NCI-H2196 (cell line): ENCODE data around the gene EHMT1.
"Not testable (repeated sequence)": the region's sequence is repeated elsewhere in the genome, so short reads cannot be mapped to it uniquely, and the experiment has no call there.

Experiments
- DNase-seq: peaks from one replicate; lab custom pipeline; 2025; ENCODE audit not compliant: unreplicated experiment; lab: John Stamatoyannopoulos, UW

The EHMT1 gene

GRCh38 chr9:137734181-137734580 is 115.4 kb downstream of the EHMT1 start:
- DNase-seq, result no peak

- DNase-seq, result not testable (repeated sequence)
Measured at GRCh38 chr9:137738182-137738696, 119.4 kb downstream of the EHMT1 start.

- no peak for DNase-seq
Measured at GRCh38 chr9:137738703-137739102, 119.9 kb downstream of the EHMT1 start.

GRCh38 chr9:137739371-137740309 is 120.8 kb downstream of the EHMT1 start:
- DNase-seq, result no peak

- DNase-seq, result peak; percentile 32
Measured at GRCh38 chr9:137740312-137740711, 121.5 kb downstream of the EHMT1 start.

GRCh38 chr9:137741330-137741729 is 122.5 kb downstream of the EHMT1 start:
- no peak for DNase-seq

GRCh38 chr9:137742698-137743097 is 123.9 kb downstream of the EHMT1 start:
- DNase-seq, result no peak

GRCh38 chr9:137743695-137744094 is 124.9 kb downstream of the EHMT1 start:
- no peak for DNase-seq

- DNase-seq, result no peak
Measured at GRCh38 chr9:137744632-137745183, 125.9 kb downstream of the EHMT1 start.

GRCh38 chr9:137745541-137745991 is 126.8 kb downstream of the EHMT1 start:
- peak; percentile 49 for DNase-seq

- DNase-seq, result no peak
Measured at GRCh38 chr9:137748311-137748710, 129.5 kb downstream of the EHMT1 start.

- DNase-seq, result no peak
Measured at GRCh38 chr9:137748741-137749140, 129.9 kb downstream of the EHMT1 start.

GRCh38 chr9:137749511-137749910 is 130.7 kb downstream of the EHMT1 start:
- no peak for DNase-seq

- DNase-seq, result no peak
Measured at GRCh38 chr9:137750007-137750406, 131.2 kb downstream of the EHMT1 start.

- DNase-seq, result no peak
Measured at GRCh38 chr9:137750566-137750965, 131.8 kb downstream of the EHMT1 start.

- no peak for DNase-seq
Measured at GRCh38 chr9:137751616-137752015, 132.8 kb downstream of the EHMT1 start.

- DNase-seq, result no peak
Measured at GRCh38 chr9:137752426-137752825, 133.6 kb downstream of the EHMT1 start.

GRCh38 chr9:137753192-137753765 is 134.5 kb downstream of the EHMT1 start:
- DNase-seq, result no peak

- DNase-seq, result no peak
Measured at GRCh38 chr9:137755261-137755927, 136.6 kb downstream of the EHMT1 start.

- no peak for DNase-seq
Measured at GRCh38 chr9:137756045-137756744, 137.4 kb downstream of the EHMT1 start.

GRCh38 chr9:137757139-137757538 is 138.3 kb downstream of the EHMT1 start:
- no peak for DNase-seq
